ENCODE results near the gene EFNA2. TPM values are rescaled to one million over a fixed set of nuclear protein-coding genes. Genes with fewer than 3 reads are reported as not detected.

The EFNA2 gene
- total and polyA plus RNA-seq, 2 of the 4 experiments (the other 2 are of a cell fraction): not detected

DNA sequence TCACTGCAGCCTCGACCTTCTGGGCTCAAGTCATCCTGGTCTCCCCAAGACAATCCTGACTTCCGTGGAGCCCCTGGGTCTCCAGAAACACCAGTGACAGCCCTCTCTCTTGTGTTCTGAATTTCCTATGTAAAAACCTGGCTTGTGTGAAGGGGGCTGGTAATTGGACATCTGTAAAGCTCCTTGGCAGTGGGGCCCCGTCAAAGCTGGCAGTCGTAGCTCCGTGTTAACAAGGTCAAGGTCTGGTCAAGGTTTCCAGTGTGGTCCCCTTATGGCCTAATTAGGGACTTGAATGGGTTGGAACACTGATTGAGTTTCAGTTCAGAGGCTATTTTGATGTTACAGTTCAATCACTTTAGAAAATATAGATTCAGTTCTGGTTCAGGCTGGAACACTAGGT lies 65.2 kb downstream of the EFNA2 start:
- H3K9me3 ChIP-seq (ENCODE audit: control insufficient read depth, insufficient read depth, low read length): no peaks in the 10 kb centered on the region
- no peak overlapping the region for H3K18ac ChIP-seq (ENCODE audit: low read depth, low read length)
- H2BK20ac ChIP-seq (ENCODE audit: low read depth, low read length): no peak overlapping the region
- intact Hi-C loops (cut with micrococcal nuclease) (no loop called here), in situ Hi-C loops (cut with MboI; ENCODE audit: low sequenced_read_pairs) (no loop called here), dilution Hi-C loops (cut with HindIII; ENCODE audit: low sequenced_read_pairs, unreplicated experiment) (no loop called here)
- H3K79me1 ChIP-seq (ENCODE audit: low read depth in 1 of 2, low read length in 2 of 2): peaks cover 0 to 13% of the 10 kb centered on the region in 2 experiments; a peak in 2 of 4 replicates
- H4K20me1 ChIP-seq (ENCODE audit: insufficient read depth, low read length): no peaks in the 10 kb centered on the region; the same call in 1 of the 2 replicates
- ATAC-seq (ENCODE audit: low read depth) (no peak), DNase-seq (no peak)
- no peak overlapping the region for H2BK5ac ChIP-seq (ENCODE audit: low read depth, low read length, poor library complexity, severe bottlenecking)
- no peaks in the 10 kb centered on the region for H3K36me3 ChIP-seq (ENCODE audit: control insufficient read depth, insufficient read depth, low read length)
- H3K27me3 ChIP-seq (ENCODE audit: control insufficient read depth, insufficient read depth, low read length): peaks cover 3% of the 10 kb centered on the region; the same call in 1 of the 2 replicates
- H2BK15ac ChIP-seq (ENCODE audit: low read depth, low read length): no peak overlapping the region
- 33% methylated on average over 2 of the region's 5 CpGs; no CpG with 5 or more reads in 1 of the 2 experiments for WGBS, 2 experiments (ENCODE audit: extremely low coverage in 2 of 2, insufficient read length in 1 of 2)
- no peak overlapping the region for H2AK5ac ChIP-seq (ENCODE audit: low read depth, low read length)
- no peaks in the 10 kb centered on the region for H3K9me1 ChIP-seq (ENCODE audit: insufficient read depth, low read length)
- H3K4me2 ChIP-seq (ENCODE audit: low read depth, low read length): no peak overlapping the region
- no peak overlapping the region for H4K8ac ChIP-seq (ENCODE audit: low read depth in 2 of 2, low read length in 2 of 2)
- ChIA-PET POLR2A (ENCODE audit: unreplicated experiment) (no interaction called here), CTCF (no interaction called here)
- H3K4me3 ChIP-seq (ENCODE audit: insufficient read depth, low read depth, low read length): no peak overlapping the region
- H4K91ac ChIP-seq (ENCODE audit: insufficient read depth, low read depth, low read length): no peak overlapping the region
- H2AFZ ChIP-seq (replicated peaks; ENCODE audit: low read length, poor library complexity): no peak overlapping the region
- no peak overlapping the region for H3K14ac ChIP-seq (replicated peaks; ENCODE audit: low read depth, low read length)
- H3K27ac ChIP-seq (ENCODE audit: insufficient read depth, low read length): no peak overlapping the region
- no peak overlapping the region for H3K23ac ChIP-seq (ENCODE audit: low read depth, low read length)
- no peak overlapping the region for H3K4ac ChIP-seq (ENCODE audit: low read depth, low read length)
- no peak overlapping the region for H4K5ac ChIP-seq (ENCODE audit: low read depth, low read length)
- no TSS peak for BruUV-seq (replicated peaks)
- H3K4me1 ChIP-seq (ENCODE audit: control insufficient read depth, insufficient read depth, low read length): no peaks in the 10 kb centered on the region
- no peak overlapping the region for H3K9ac ChIP-seq (ENCODE audit: low read depth, low read length)
- no peak overlapping the region for H2AK9ac ChIP-seq (replicated peaks; ENCODE audit: low read depth, low read length, poor library complexity)
- no peak for TF ChIP-seq NFE2L2 (IDR thresholded peaks at IDR 0.05; ENCODE audit: low read depth, low read length)
- TF ChIP-seq CHD1 (IDR thresholded peaks at IDR 0.05; ENCODE audit: low read depth, low read length): no peak
- no peak for TF ChIP-seq MAFK (IDR thresholded peaks at IDR 0.05; ENCODE audit: low read depth, low read length)
- TF ChIP-seq, protein P1, sequence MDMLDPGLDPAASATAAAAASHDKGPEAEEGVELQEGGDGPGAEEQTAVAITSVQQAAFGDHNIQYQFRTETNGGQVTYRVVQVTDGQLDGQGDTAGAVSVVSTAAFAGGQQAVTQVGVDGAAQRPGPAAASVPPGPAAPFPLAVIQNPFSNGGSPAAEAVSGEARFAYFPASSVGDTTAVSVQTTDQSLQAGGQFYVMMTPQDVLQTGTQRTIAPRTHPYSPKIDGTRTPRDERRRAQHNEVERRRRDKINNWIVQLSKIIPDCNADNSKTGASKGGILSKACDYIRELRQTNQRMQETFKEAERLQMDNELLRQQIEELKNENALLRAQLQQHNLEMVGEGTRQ (IDR thresholded peaks at IDR 0.05; ENCODE audit: low read depth, low read length): no peak
- TF ChIP-seq, protein P2, sequence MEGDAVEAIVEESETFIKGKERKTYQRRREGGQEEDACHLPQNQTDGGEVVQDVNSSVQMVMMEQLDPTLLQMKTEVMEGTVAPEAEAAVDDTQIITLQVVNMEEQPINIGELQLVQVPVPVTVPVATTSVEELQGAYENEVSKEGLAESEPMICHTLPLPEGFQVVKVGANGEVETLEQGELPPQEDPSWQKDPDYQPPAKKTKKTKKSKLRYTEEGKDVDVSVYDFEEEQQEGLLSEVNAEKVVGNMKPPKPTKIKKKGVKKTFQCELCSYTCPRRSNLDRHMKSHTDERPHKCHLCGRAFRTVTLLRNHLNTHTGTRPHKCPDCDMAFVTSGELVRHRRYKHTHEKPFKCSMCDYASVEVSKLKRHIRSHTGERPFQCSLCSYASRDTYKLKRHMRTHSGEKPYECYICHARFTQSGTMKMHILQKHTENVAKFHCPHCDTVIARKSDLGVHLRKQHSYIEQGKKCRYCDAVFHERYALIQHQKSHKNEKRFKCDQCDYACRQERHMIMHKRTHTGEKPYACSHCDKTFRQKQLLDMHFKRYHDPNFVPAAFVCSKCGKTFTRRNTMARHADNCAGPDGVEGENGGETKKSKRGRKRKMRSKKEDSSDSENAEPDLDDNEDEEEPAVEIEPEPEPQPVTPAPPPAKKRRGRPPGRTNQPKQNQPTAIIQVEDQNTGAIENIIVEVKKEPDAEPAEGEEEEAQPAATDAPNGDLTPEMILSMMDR (conservative IDR thresholded peaks at IDR 0.05; ENCODE audit: low read depth, low read length): no peak
- TF ChIP-seq MAZ (IDR thresholded peaks at IDR 0.05; ENCODE audit: borderline replicate concordance, low read depth, low read length): no peak
- no peak for TF ChIP-seq SMC3 (IDR thresholded peaks at IDR 0.05; ENCODE audit: low read depth, low read length)
- no peak for TF ChIP-seq MXI1 (IDR thresholded peaks at IDR 0.05; ENCODE audit: borderline replicate concordance, low read depth, low read length)
- TF ChIP-seq FOS (IDR thresholded peaks at IDR 0.05; ENCODE audit: low read depth, low read length): no peak
- no peak for TF ChIP-seq BHLHE40 (IDR thresholded peaks at IDR 0.05; ENCODE audit: low read depth, low read length)
- H3K56ac ChIP-seq (ENCODE audit: extremely low read depth, insufficient read depth, low read length): no peak overlapping the region
- H2BK120ac ChIP-seq (ENCODE audit: low read depth, low read length): no peak overlapping the region

All from IMR-90 (cell line).